Pancreas (tissue), 10 donors: ENCODE results near the gene CHMP6. TPM values are rescaled to one million over a fixed set of nuclear protein-coding genes. Genes with fewer than 3 reads are reported as not detected.

Source experiments
- ATAC-seq, 4 donors: fragments of 200-7000 bp; cut with Tn5 transposase; one replicate each; pipeline versions ENCODE4 v1.8.0 to v1.9.1; 2020; ENCODE audit warnings: mild to moderate bottlenecking in 4 of 4, moderate library complexity in 4 of 4
- DNase-seq, 6 donors: peaks; one replicate each; pipeline ENCODE4 v3.0.0-alpha.2; 2020
- FAIRE-seq: peaks from 2 replicates; lab custom pipeline; 2012; peaks lifted over from hg19 to GRCh38; lab: Jason Lieb, UNC
- H3K27ac ChIP-seq, 4 donors: fragments of 200-600 bp; sonication (generic); 1 replicate in 3 of 4; 2 replicates in 1 of 4; pipeline versions ENCODE4 v1.5.0 to v1.8.0; 2020
- H3K27me3 ChIP-seq, 4 donors: fragments of 200-600 bp; one replicate each; pipeline ENCODE4 v1.8.0; 2021
- H3K36me3 ChIP-seq, 3 donors: fragments of 200-600 bp; sonication (generic) in 1 of 3; one replicate each; pipeline versions ENCODE4 v1.5.0 to v1.8.0; 2020 to 2021
- H3K4me1 ChIP-seq, 3 donors: fragments of 200-600 bp; one replicate each; pipeline ENCODE4 v1.8.0; 2021
- H3K4me3 ChIP-seq, 4 donors: fragments of 200-600 bp; sonication (generic) in 2 of 4; one replicate each; pipeline versions ENCODE4 v1.5.0 to v1.8.0; 2020 to 2021
- H3K9me3 ChIP-seq, 4 donors: fragments of 200-600 bp; one replicate each; pipeline ENCODE4 v1.8.0; 2021
- CTCF ChIP-seq, 4 donors: fragments of 200-600 bp; sonication (generic) in 3 of 4; IDR thresholded peaks; one replicate each; pipeline versions ENCODE4 v1.5.0 to v1.8.0; 2021; ENCODE audit warnings: antibody characterized with exemption in 4 of 4
- WGBS, 2 donors: extraction: QIAGEN DNeasy Blood & Tissue Kit; methylation state at CpG; one replicate each; pipeline ENCODE4 v1.1.7; 2013; 5-methylcytosine and 5-hydroxymethylcytosine counted together
- intact Hi-C, 3 donors: fragments of 100-400 bp; cut with DNase I; formaldehyde crosslinking; loops; one replicate each; pipeline versions ENCODE4 v1.11.1 to v1.14.2; 2022
- polyA plus RNA-seq, 2 donors: library from polyadenylated mRNA; stranded (reverse); fragments of 200-250 nt; gene quantifications; one replicate each; pipeline ENCODE4 v1.2.3, GENCODE V29; 2013
- total RNA-seq, 6 donors: library from RNA; stranded (reverse); fragmentation: NEBNext Ultra II Directional in 4 of 6; extraction: Animal tissue kit (Norgen Biotek cat#: 25700) in 4 of 6; gene quantifications; one replicate each; pipeline versions ENCODE4 v1.2.1 to v1.2.4, GENCODE V29; 2021 to 2023
- donor health status: healthy with polysubstance abuse.
- donor health status: DM: no; HTN: no; CAD: no; lungs with moderate emphysema.
- donor health status: DM: no; HTN: no; CAD: no.
- donor health status: control.
- donor health status: control.
- donor health status: Bipolar disorder and iron deficiency.
- donor health status: DM: yes; HTN: yes; CAD: no.
- donor health status: DM: no; HTN: no; CAD: no.
- donor health status: DM: no; HTN: no; CAD: no.
- donor health status: DM: yes; HTN: yes; CAD: no.

CHMP6 gene
- total and polyA plus RNA-seq, 8 donors, result 9.5 to 30.8 (median 13.8) TPM

- no peak for ATAC-seq
- no peaks in the 10 kb centered on the region for H3K36me3 ChIP-seq
- no peak for TF ChIP-seq CTCF (IDR thresholded peaks at IDR 0.05)
- intact Hi-C loops, result loop anchor here in 2 of 3 donors (2.0 to 5.0 kb wide), 2 partner anchors 554 to 555 kb away; no protein-coding TSS in a partner anchor
- no peak for DNase-seq
- 69% methylated on average over 17 of the region's 17 CpGs for WGBS, 2 donors
- peaks cover 0 to 7% (median 0%) of the 10 kb centered on the region in 3 donors for H3K4me1 ChIP-seq
- no peak overlapping the region for H3K4me3 ChIP-seq
- H3K9me3 ChIP-seq, result no peaks in the 10 kb centered on the region
- no peak overlapping the region for H3K27ac ChIP-seq
- no peak for FAIRE-seq
- H3K27me3 ChIP-seq, result no peaks in the 10 kb centered on the region
Observed at GRCh38 chr17:80982426-80982974, 9.1 kb upstream of the CHMP6 start.

DNA sequence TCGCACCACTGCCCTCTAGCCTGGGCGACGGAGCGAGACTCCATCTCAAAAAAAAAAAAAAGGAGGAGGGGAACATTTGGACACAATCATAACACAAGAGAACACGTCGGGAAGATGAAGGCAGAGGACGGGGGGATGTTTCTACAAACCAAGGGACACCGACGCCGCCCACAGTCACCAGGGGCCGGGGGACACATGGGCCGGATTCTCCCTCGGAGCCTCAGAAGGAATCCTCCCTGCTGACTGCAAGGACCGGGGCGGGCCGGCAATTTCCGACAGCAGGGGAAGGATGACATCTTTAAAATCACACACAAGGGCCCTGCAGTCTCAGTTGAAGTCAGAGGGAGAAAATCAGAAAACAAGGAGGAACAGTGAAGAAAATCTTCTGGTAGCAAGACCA lies 8.1 kb upstream of the CHMP6 start:
- 72 to 79% methylated on average over 17 of the region's 17 CpGs for WGBS, 2 donors
- DNase-seq, result no peak
- no peaks in the 10 kb centered on the region for H3K27me3 ChIP-seq
- H3K4me3 ChIP-seq, result no peak overlapping the region
- H3K36me3 ChIP-seq, result no peaks in the 10 kb centered on the region
- no peak overlapping the region for H3K27ac ChIP-seq
- TF ChIP-seq CTCF (IDR thresholded peaks at IDR 0.05), result no peak
- intact Hi-C loops, result loop anchor here in 2 of 3 donors (2.0 to 5.0 kb wide), 2 partner anchors 555 to 556 kb away; no protein-coding TSS in a partner anchor
- ATAC-seq, result no peak
- no peaks in the 10 kb centered on the region for H3K9me3 ChIP-seq
- H3K4me1 ChIP-seq, result peaks cover 0 to 7% (median 0%) of the 10 kb centered on the region in 3 donors
- no peak for FAIRE-seq

DNA sequence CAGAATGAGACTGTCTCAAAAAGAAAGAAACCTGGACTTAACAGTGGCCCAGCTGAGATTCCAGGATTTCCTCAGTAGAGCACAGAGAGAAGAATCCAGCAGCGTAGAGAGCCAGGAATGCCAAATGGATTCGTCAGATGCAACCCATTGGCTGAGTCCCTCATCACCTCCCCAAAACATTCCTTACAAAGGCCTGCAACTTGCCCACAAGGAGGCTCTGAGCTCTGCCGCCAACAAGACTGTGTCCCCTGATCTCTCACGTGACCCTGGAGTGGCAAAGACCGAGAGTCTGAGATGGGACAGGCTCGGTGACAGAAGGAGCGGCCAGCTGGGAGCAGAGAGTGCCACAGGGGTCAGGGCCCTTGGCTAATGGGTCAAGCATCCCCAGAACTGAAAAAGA lies 6.9 kb upstream of the CHMP6 start:
- no peak overlapping the region for H3K27ac ChIP-seq
- intact Hi-C loops, result loop anchor here in 1 of 3 donors (5.0 kb wide), 1 partner anchor 557 kb away; no protein-coding TSS in a partner anchor
- WGBS, 2 donors, result 51 to 54% methylated on average over 7 of the region's 7 CpGs
- H3K9me3 ChIP-seq, result no peaks in the 10 kb centered on the region
- H3K36me3 ChIP-seq, result no peaks in the 10 kb centered on the region
- H3K4me3 ChIP-seq, result no peak overlapping the region
- no peaks in the 10 kb centered on the region for H3K27me3 ChIP-seq
- TF ChIP-seq CTCF (IDR thresholded peaks at IDR 0.05), result no peak
- FAIRE-seq, result no peak
- peaks cover 0 to 13% (median 0%) of the 10 kb centered on the region in 3 donors for H3K4me1 ChIP-seq
- no peak for DNase-seq
- no peak for ATAC-seq

DNA sequence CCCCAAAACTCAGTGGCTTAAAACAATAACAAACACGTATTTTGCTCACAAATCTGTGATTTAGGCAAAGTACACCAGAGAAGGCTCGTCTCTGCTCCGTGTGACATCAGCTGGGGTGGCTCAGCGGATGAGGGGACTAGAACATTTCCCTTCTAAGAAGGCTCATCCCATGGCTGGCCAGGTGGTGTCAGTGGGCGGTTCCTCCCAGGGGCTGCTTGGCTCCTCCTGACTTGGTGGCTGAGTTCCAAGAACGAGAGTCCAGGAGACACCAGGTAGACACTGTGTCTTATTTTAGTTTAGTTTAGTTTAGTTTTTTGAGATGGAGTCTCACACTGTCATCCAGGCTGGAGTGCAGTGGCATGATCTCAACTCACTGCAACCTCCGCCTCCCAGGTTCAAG lies 5.6 kb upstream of the CHMP6 start:
- WGBS, 2 donors, result 68 to 78% methylated on average over 7 of the region's 7 CpGs
- intact Hi-C loops, result no loop called here
- DNase-seq, result no peak

More for the DNA sequence above, 5.6 kb upstream of the CHMP6 start:
- Histone ChIP-seq H3K36me3 (no peaks in the 10 kb centered on the region), H3K27me3 (no peaks in the 10 kb centered on the region), H3K4me3 (no peak overlapping the region), H3K27ac (no peak overlapping the region), H3K9me3 (no peaks in the 10 kb centered on the region), H3K4me1 (peaks cover 0 to 9% (median 0%) of the 10 kb centered on the region in 3 donors)
- no peak for TF ChIP-seq CTCF (IDR thresholded peaks at IDR 0.05)
- no peak for ATAC-seq
- FAIRE-seq, result no peak
